A673 (cell line): ENCODE data around the gene ARHGEF4. TPM values are rescaled to one million over a fixed set of nuclear protein-coding genes. Genes with fewer than 3 reads are reported as not detected.

Experiments used
- BruUV-seq: library from RNA; stranded (reverse); fragments of 400-500 nt; replicated peaks from 2 replicates; lab custom pipeline; 2021; lab: Mats Ljungman, UMichigan
- CTCF ChIA-PET: fragments of 300-600 bp; sonication (Branson Sonifier 250); formaldehyde crosslinking; loops from one replicate; lab custom pipeline; 2022; ENCODE audit warnings: antibody characterized with exemption; lab: Charles Lee
- POLR2A ChIA-PET: fragments of 300-600 bp; sonication (Branson Sonifier 250); formaldehyde crosslinking; loops from one replicate; lab custom pipeline; 2022; ENCODE audit warnings: antibody characterized with exemption; ENCODE audit not compliant: low non-redundant PET; lab: Charles Lee
- DNase-seq: peaks from one replicate; pipeline ENCODE4 v3.0.0-alpha.2; 2015; ENCODE audit warnings: low spot score
- H3K27ac ChIP-seq: fragments of 200-600 bp; sonication (generic); 2 replicates; pipeline ENCODE4 v1.5.1; 2016; ENCODE audit warnings: mixed run types, low read depth, mild to moderate bottlenecking, mixed read lengths, antibody characterized with exemption, low read length; ENCODE audit not compliant: poor library complexity, severe bottlenecking
- H3K27me3 ChIP-seq: fragments of 200-600 bp; sonication (generic); replicated peaks from 2 replicates; pipeline ENCODE4 v1.6.1; 2017; ENCODE audit warnings: mixed run types, low read depth, mild to moderate bottlenecking, mixed read lengths, antibody characterized with exemption, low read length; ENCODE audit not compliant: insufficient read depth, poor library complexity
- H3K36me3 ChIP-seq: fragments of 200-600 bp; sonication (generic); 2 replicates; pipeline ENCODE4 v1.6.1; 2016; ENCODE audit warnings: mixed run types, mild to moderate bottlenecking, mixed read lengths, antibody characterized with exemption, low read length; ENCODE audit not compliant: insufficient read depth, poor library complexity, severe bottlenecking
- H3K4me1 ChIP-seq: fragments of 200-600 bp; sonication (generic); 2 replicates; pipeline ENCODE4 v1.6.1; 2017; ENCODE audit warnings: mixed run types, mild to moderate bottlenecking, mixed read lengths, antibody characterized with exemption, low read length; ENCODE audit not compliant: insufficient read depth, poor library complexity, severe bottlenecking
- H3K4me3 ChIP-seq: fragments of 200-600 bp; sonication (generic); 2 replicates; pipeline ENCODE4 v1.5.1; 2016; ENCODE audit warnings: low read depth, mixed run types, mild to moderate bottlenecking, mixed read lengths, low read length; ENCODE audit not compliant: poor library complexity, severe bottlenecking
- H3K9me3 ChIP-seq: fragments of 200-600 bp; sonication (generic); 2 replicates; pipeline ENCODE4 v1.6.1; 2016; ENCODE audit warnings: mixed run types, low read depth, mild to moderate bottlenecking, mixed read lengths, antibody characterized with exemption, low read length; ENCODE audit not compliant: poor library complexity, severe bottlenecking
- EZH2 ChIP-seq: fragments of 200-600 bp; sonication (generic); IDR thresholded peaks from 2 replicates; pipeline ENCODE4 v1.6.1; 2017; ENCODE audit warnings: borderline replicate concordance, low read depth, mild to moderate bottlenecking, mixed read lengths, antibody characterized with exemption, low read length; ENCODE audit not compliant: poor library complexity, severe bottlenecking
- intact Hi-C: fragments of 100-400 bp; cut with micrococcal nuclease; formaldehyde crosslinking; loops from one replicate; pipeline ENCODE4 v1.10.0; 2022; ENCODE audit not compliant: unreplicated experiment
- total RNA-seq: library from RNA; stranded (reverse); gene quantifications from 2 replicates; pipeline ENCODE4 v1.2.3, GENCODE V29; 2021
- TF ChIP-seq, protein P1 (sequence below): fragments of 300-800, 200-600 bp; sonication (generic); conservative IDR thresholded peaks from 2 replicates; pipeline ENCODE4 v1.5.1; 2017; ENCODE audit warnings: low read depth, mild to moderate bottlenecking, antibody characterized with exemption, low read length, moderate library complexity, mixed read lengths

ARHGEF4 gene
- total RNA-seq, 1 experiment from 2014 or later, result 2.1 TPM

GRCh38 chr2:131081190-131081589, 244.5 kb downstream of the ARHGEF4 start:
- TSS peak; percentile 11 for BruUV-seq
- Histone ChIP-seq H3K4me1 (no peaks in the 10 kb centered on the region), H3K4me3 (no peak overlapping the region), H3K9me3 (no peaks in the 10 kb centered on the region), H3K36me3 (peaks cover 78% of the 10 kb centered on the region), H3K27ac (no peak overlapping the region), H3K27me3 (no peaks in the 10 kb centered on the region)
- POLR2A ChIA-PET, result no interaction called here
- CTCF ChIA-PET, result no interaction called here
- no peak for TF ChIP-seq EZH2
- TF ChIP-seq, protein P1, sequence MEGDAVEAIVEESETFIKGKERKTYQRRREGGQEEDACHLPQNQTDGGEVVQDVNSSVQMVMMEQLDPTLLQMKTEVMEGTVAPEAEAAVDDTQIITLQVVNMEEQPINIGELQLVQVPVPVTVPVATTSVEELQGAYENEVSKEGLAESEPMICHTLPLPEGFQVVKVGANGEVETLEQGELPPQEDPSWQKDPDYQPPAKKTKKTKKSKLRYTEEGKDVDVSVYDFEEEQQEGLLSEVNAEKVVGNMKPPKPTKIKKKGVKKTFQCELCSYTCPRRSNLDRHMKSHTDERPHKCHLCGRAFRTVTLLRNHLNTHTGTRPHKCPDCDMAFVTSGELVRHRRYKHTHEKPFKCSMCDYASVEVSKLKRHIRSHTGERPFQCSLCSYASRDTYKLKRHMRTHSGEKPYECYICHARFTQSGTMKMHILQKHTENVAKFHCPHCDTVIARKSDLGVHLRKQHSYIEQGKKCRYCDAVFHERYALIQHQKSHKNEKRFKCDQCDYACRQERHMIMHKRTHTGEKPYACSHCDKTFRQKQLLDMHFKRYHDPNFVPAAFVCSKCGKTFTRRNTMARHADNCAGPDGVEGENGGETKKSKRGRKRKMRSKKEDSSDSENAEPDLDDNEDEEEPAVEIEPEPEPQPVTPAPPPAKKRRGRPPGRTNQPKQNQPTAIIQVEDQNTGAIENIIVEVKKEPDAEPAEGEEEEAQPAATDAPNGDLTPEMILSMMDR, result no peak
- intact Hi-C loops, result no loop called here
- no peak for DNase-seq

- Histone ChIP-seq H3K27me3 (no peaks in the 10 kb centered on the region), H3K36me3 (peaks cover 69% of the 10 kb centered on the region), H3K4me1 (no peaks in the 10 kb centered on the region), H3K9me3 (no peaks in the 10 kb centered on the region), H3K27ac (no peak overlapping the region), H3K4me3 (no peak overlapping the region)
- BruUV-seq, result no TSS peak
- DNase-seq, result no peak
- ChIA-PET POLR2A (no interaction called here), CTCF (no interaction called here)
- no peak for TF ChIP-seq EZH2
- TF ChIP-seq, protein P1, result no peak
- intact Hi-C loops, result no loop called here
Measured at GRCh38 chr2:131085646-131086045, 248.9 kb downstream of the ARHGEF4 start.

DNA sequence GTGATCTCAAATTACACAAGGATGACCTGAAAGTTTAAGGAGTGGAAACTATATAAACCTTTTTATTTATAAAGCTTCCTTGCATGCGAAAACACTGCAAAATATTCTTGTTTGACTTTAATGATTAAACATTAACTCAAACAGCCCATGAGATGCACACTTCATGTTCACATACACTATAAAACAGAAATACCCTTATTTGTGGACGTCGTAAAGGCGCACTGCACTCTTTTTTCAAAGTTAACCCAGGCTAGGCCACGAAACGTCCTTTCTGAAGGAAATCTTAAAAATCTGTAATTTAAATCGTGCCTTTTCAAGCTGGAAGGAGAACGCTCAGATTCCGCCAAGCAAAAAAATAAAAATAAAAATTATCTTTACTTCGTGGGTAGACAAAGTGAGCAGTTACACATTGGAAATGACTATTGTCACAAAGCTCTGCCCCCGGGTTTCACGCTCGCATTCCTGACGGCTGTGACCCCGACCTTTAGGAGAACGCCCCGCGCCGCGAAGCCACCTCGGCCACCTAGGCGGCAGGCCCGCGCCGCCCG, 255.8 kb downstream of the ARHGEF4 start:
- H3K9me3 ChIP-seq, result no peaks in the 10 kb centered on the region
- H3K36me3 ChIP-seq, result peaks cover 19% of the 10 kb centered on the region
- H3K27ac ChIP-seq, result peak overlapping the region; percentile 94
- no peaks in the 10 kb centered on the region for H3K27me3 ChIP-seq
- intact Hi-C loops, result no loop called here
- DNase-seq, result no peak
- H3K4me3 ChIP-seq, result peak overlapping the region; percentile 78
- no TSS peak for BruUV-seq
- ChIA-PET CTCF (no interaction called here), POLR2A (no interaction called here)
- TF ChIP-seq, protein P1, result no peak
- TF ChIP-seq EZH2, result no peak
- H3K4me1 ChIP-seq, result no peaks in the 10 kb centered on the region
